ENCODE results near the gene C5orf47.

The C5orf47 gene

GRCh38 chr5:173969167-173970049 is 19.6 kb upstream of the C5orf47 start:
- H3K27me3 ChIP-seq = no peaks in the 10 kb centered on the region
- H3K9me3 ChIP-seq = no peaks in the 10 kb centered on the region
- peaks cover 50% of the 10 kb centered on the region for H3K4me1 ChIP-seq
- H3K4me2 ChIP-seq = no peak overlapping the region
- H3K4me3 ChIP-seq = no peak overlapping the region
- H3K27ac ChIP-seq = no peak overlapping the region
- no peaks in the 10 kb centered on the region for H3K36me3 ChIP-seq
- no peak for TF ChIP-seq Cebpa-rat (IDR thresholded peaks at IDR 0.05)
- H3K9ac ChIP-seq = no peak overlapping the region
- no peaks in the 10 kb centered on the region for H4K20me1 ChIP-seq

DNA sequence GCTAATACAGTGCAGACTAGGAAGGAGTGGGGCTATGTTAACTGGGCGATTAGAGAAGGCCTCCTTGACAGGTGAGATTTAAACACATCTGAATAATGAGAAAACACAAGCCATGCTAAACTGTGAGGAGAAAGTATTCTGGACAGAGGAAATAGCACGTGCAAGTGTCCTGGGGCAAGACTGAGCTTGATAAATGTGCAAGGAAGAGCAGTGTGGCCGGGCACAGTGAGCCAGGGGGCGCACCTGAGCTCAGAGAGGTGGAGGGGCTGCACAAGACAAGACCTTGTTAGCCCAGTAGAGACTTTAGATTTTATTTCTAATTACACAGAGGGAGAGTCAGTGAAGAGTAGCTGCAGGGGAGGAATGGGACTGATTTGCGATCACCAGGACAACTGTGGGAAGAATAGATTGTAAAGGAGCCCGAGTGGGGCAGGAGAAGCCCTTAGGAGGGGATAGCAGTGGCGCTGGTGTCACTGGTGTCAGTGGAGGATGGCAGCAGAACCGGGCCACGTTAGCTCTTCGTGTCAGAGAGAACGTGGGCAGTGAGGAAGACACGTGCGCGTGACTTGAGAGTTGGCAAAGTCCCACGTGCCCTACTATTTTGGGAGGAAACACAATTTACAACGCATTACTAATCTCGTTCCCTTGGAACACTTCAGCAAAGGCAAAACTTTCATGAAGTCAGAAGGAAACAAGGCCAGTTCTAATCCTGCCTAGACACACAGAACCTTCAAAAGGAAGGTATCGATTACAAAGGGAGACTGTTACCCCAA is 17.9 kb upstream of the C5orf47 start:
- peaks cover 50% of the 10 kb centered on the region for H3K4me1 ChIP-seq

DNA sequence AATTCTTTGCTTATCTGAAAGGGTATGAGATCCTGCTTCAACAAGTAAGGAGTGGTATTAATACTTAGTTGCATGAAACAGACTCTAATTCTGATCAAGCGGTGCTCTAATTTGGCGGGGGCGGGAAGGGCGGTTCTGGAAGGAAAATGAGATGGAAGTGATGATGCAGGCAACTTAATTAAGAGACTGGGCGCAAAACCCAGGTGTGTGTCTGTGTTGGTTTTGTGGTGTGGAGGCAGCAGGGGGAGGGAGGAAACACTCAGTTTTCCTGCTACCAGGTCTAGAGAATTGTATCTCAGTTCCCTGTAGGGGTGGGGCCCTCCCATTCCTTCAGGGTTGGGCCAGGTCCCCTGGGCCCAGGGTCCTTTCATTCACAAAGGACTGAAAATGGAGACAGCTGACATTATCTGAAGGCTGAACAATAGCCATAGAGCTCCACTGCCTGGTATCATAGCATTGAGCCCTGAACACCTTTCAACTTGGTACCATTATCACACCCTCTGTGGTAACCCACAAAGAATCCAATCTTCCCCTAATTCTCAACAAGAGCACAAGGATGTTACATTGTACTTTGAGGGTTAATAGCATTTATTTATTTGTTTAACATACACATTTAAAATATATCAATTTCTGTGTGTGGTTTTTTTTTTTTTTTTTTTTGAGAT is 17.2 kb upstream of the C5orf47 start:
- Histone ChIP-seq H3K36me3 (no peaks in the 10 kb centered on the region), H4K20me1 (no peaks in the 10 kb centered on the region), H3K4me2 (peak overlapping the region; percentile 54), H3K9ac (no peak overlapping the region), H3K9me3 (no peaks in the 10 kb centered on the region), H3K4me3 (no peak overlapping the region), H3K27me3 (no peaks in the 10 kb centered on the region), H3K27ac (no peak overlapping the region), H3K4me1 (peaks cover 45% of the 10 kb centered on the region)
- no peak for TF ChIP-seq Cebpa-rat (IDR thresholded peaks at IDR 0.05)

More for the DNA sequence above, 17.9 kb upstream of the C5orf47 start:
- H3K9ac ChIP-seq = no peak overlapping the region
- H4K20me1 ChIP-seq = no peaks in the 10 kb centered on the region
- H3K4me2 ChIP-seq = peak overlapping the region; percentile 54; the same call in 1 of the 2 replicates
- H3K36me3 ChIP-seq = no peaks in the 10 kb centered on the region
- H3K9me3 ChIP-seq = no peaks in the 10 kb centered on the region
- H3K4me3 ChIP-seq = no peak overlapping the region
- H3K27me3 ChIP-seq = no peaks in the 10 kb centered on the region
- no peak overlapping the region for H3K27ac ChIP-seq
- TF ChIP-seq Cebpa-rat (IDR thresholded peaks at IDR 0.05) = no peak

DNA sequence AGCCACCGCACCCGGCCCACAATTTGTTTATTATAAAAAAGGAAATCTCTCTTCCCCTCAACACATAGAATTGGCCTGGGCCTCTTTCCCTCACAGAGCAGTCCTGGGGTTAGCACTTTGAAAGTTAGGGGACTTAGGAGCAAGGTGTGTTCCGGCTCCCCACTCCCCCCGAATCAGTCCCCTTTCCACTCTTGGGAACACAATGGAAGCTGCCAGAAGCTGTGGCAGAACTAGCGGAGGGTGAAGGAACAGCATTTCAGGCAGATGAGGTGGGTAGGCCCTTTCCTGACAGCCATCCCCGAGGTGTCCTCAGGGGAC is 16.4 kb upstream of the C5orf47 start:
- H3K9me3 ChIP-seq = no peaks in the 10 kb centered on the region
- H3K4me2 ChIP-seq = peak overlapping the region; percentile 91
- no peaks in the 10 kb centered on the region for H3K36me3 ChIP-seq
- H4K20me1 ChIP-seq = no peaks in the 10 kb centered on the region
- no peak for TF ChIP-seq Cebpa-rat (IDR thresholded peaks at IDR 0.05)
- H3K27me3 ChIP-seq = no peaks in the 10 kb centered on the region
- H3K4me3 ChIP-seq = peak overlapping the region; percentile 57
- H3K9ac ChIP-seq = no peak overlapping the region
- H3K4me1 ChIP-seq = peaks cover 45% of the 10 kb centered on the region
- H3K27ac ChIP-seq = no peak overlapping the region

DNA sequence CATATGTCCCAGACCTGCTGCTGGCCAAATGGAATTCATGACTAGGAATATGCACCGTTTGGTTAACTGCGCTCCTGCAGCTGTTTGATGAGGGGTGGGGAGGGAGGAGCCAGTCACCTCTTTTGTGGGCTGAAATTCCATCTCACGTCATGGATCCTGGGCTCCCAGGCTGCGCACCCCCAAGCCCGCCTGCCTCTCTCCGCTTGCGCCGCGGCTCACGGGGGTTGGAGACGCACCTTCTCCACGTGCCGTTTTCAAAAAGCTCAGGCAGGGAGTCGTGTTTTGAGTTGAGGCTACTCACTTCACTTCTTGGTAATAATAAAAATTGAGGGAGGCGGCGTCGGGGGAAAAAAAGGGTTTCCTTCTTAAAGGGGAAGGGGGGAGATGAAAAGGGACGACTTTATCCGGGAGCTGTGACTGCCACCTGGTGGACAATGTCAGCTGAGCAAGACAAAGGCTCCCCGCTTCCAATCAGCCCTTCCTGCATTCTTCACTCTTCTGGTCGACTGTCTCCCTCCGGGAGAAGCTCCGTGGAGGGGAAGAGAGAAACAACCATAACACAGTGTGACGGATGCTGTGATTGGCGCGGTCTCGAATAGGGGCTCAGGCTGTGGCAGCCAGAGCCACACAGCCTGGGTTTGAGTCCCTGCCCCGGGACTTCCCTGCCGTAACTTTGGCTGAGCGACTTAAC is 15.9 kb upstream of the C5orf47 start:
- no peak overlapping the region for H3K27ac ChIP-seq
- H3K27me3 ChIP-seq = no peaks in the 10 kb centered on the region
- peak overlapping the region; percentile 91 for H3K4me2 ChIP-seq
- no peaks in the 10 kb centered on the region for H3K9me3 ChIP-seq
- no peak for TF ChIP-seq Cebpa-rat (IDR thresholded peaks at IDR 0.05)
- no peaks in the 10 kb centered on the region for H4K20me1 ChIP-seq
- no peaks in the 10 kb centered on the region for H3K36me3 ChIP-seq
- H3K9ac ChIP-seq = peak overlapping the region; percentile 72
- H3K4me3 ChIP-seq = peak overlapping the region; percentile 57
- peaks cover 45% of the 10 kb centered on the region for H3K4me1 ChIP-seq

DNA sequence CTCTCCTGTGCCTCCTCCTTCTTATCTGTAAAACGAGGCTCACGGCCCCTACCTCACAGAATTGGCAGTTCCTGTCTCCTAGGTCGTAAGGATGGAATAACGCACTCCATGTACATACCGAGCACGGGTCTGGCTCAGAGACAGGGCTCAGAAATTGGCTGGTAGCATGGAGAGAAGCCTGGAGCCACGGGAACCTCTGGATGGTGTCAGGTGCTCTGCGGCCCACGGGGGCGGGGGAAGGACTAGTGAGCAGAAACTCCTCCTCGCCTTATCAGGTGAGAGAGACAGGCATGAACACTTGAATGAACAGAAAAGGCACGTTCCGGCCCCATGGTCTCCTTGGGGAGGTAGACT is 15.4 kb upstream of the C5orf47 start:
- Histone ChIP-seq H3K27me3 (no peaks in the 10 kb centered on the region), H3K4me3 (peak overlapping the region; percentile 57), H3K4me1 (peaks cover 39% of the 10 kb centered on the region), H3K36me3 (no peaks in the 10 kb centered on the region), H3K9me3 (no peaks in the 10 kb centered on the region), H3K9ac (peak overlapping the region; percentile 72), H3K4me2 (peak overlapping the region; percentile 91), H3K27ac (no peak overlapping the region), H4K20me1 (no peaks in the 10 kb centered on the region)
- TF ChIP-seq Cebpa-rat (IDR thresholded peaks at IDR 0.05) = no peak

GRCh38 chr5:173974688-173975239 is 14.2 kb upstream of the C5orf47 start:
- Histone ChIP-seq H3K4me1 (peaks cover 34% of the 10 kb centered on the region), H3K27ac (no peak overlapping the region), H4K20me1 (no peaks in the 10 kb centered on the region), H3K27me3 (no peaks in the 10 kb centered on the region), H3K36me3 (no peaks in the 10 kb centered on the region), H3K9me3 (no peaks in the 10 kb centered on the region), H3K4me3 (no peak overlapping the region), H3K9ac (no peak overlapping the region), H3K4me2 (no peak overlapping the region)
- TF ChIP-seq Cebpa-rat (IDR thresholded peaks at IDR 0.05) = no peak

DNA sequence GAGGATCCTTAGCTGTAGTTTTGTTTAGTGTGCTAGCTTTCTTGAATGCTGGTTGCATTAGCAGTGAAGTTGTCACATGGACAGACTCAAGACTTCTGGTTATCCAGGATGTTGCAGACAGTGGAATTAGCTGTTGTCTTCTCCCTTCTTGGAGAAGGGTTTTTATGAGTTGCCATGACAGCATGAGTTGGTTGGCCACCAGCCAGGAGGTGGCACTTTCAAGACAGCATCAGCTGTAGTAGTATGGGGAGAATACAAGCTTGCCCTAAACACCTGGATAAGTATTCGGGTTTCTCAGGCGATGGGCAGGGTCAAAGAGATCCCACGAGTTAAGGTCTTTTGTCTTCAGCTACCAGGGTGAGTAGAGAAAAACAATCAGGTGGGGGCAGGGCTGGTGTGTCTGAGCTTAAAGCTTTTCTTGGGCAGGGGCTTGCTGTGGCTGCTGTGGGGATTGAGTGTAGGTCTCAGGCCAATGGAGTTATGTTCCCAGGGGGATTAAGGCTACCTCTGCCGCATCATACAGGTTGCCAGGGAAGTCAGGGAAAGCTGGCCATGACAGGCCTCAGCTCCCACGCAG is 7.7 kb upstream of the C5orf47 start:
- no peak overlapping the region for H3K9ac ChIP-seq
- H3K27ac ChIP-seq = no peak overlapping the region
- H3K27me3 ChIP-seq = no peaks in the 10 kb centered on the region
- no peaks in the 10 kb centered on the region for H4K20me1 ChIP-seq
- H3K9me3 ChIP-seq = peaks cover 6% of the 10 kb centered on the region; the same call in 1 of the 2 replicates
- no peaks in the 10 kb centered on the region for H3K36me3 ChIP-seq
- no peak overlapping the region for H3K4me3 ChIP-seq
- 0 out of 2 replicates have a peak, but pooled peaks cover 5% of the 10 kb centered on the region for H3K4me1 ChIP-seq
- TF ChIP-seq Cebpa-rat (IDR thresholded peaks at IDR 0.05) = no peak
- H3K4me2 ChIP-seq = no peak overlapping the region

- no peak overlapping the region for H3K4me3 ChIP-seq
- no peak for TF ChIP-seq Cebpa-rat (IDR thresholded peaks at IDR 0.05)
- H3K4me1 ChIP-seq = 0 out of 2 replicates have a peak, but pooled peaks cover 5% of the 10 kb centered on the region
- H3K27me3 ChIP-seq = no peaks in the 10 kb centered on the region
- H3K36me3 ChIP-seq = no peaks in the 10 kb centered on the region
- no peak overlapping the region for H3K9ac ChIP-seq
- H3K27ac ChIP-seq = no peak overlapping the region
- H3K9me3 ChIP-seq = peaks cover 8% of the 10 kb centered on the region
- H3K4me2 ChIP-seq = no peak overlapping the region
- H4K20me1 ChIP-seq = no peaks in the 10 kb centered on the region
Measured at GRCh38 chr5:173984218-173984617, 4.8 kb upstream of the C5orf47 start.
